RWPE1 (cell line): ENCODE measurements around the gene PLXNB2.

Experiments
- CTCF ChIA-PET: fragments of 350-600 bp; sonication (Branson Sonifier 250); formaldehyde crosslinking; extraction: SDS; loops from one replicate; lab custom pipeline; 2021; lab: Yijun Ruan, JAX
- POLR2A ChIA-PET: fragments of 400-600 bp; formaldehyde crosslinking; extraction: SDS; loops from one replicate; lab custom pipeline; 2020; ENCODE audit warnings: antibody characterized with exemption; ENCODE audit not compliant: low non-redundant PET; lab: Yijun Ruan, JAX
- DNase-seq: peaks from one replicate; pipeline ENCODE4 v3.0.0; 2012; ENCODE audit warnings: low spot score
- H3K27ac ChIP-seq: fragments of 450-650 bp; 2 replicates; pipeline ENCODE4 v1.5.1; 2017
- TF ChIP-seq, protein P1 (sequence below): fragments of 450-650 bp; conservative IDR thresholded peaks from 2 replicates; pipeline ENCODE4 v1.5.1; 2017; ENCODE audit warnings: low read depth, mild to moderate bottlenecking

Gene PLXNB2

DNA sequence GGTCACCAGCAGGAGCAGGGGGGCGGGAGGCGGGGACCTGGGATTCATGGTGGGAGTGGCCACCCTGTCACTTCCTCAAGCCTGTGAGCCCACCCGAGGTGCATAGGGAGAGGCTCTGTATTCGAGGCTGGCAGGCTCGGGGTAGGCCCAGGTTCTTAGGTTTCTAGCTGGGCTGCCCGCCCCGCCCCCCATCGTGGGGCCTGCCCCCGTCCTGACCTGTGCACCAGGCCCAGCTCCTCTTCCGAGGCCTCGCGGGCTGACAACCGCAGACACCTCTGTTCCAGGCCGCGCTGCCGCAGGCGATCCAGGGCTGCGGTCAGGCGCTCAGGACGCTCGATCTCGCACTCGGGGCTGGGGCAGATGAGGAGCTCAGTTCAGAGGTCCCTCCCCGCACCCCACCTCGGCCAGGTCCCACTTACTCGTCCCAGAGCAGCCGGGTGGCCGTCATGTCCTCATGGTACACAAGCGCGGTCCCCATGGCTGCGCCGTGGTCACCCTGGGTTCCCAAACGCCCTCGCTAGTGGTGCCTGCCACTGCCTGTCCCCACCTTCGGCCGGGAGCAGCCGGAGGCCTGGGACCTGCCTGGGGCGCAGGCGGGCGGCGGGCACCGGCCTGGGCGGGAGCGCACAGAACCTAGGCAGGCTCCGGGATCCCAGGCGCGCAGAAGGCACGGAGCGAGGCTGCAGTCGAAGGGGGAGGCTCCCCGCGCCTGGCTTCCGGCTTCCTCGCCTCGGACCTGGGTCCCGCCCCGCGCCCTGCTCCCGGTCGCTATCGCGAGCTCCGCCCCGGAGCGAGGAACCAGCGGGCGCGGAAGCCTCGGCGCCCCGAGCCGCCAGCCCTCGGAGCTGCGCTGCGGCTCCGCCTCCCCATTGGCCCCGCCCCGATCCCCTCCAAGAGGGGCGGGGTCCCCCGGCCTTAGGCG lies 56.6 kb downstream of the PLXNB2 start, which contains the start of gene HDAC10:
TSS of gene HDAC10 (minus strand) at position 711 of the 922 bp plus-strand sequence. CDS start at position 478, 233 bp downstream.
- DNase-seq = no peak
- H3K27ac ChIP-seq = peak within 1 kb of the TSS; percentile 89
- ChIA-PET CTCF (interaction anchor here (0.7 to 1.5 kb wide), 2 partner anchors 92 to 115 kb away, joined by 5 read pairs; no protein-coding TSS in a partner anchor), POLR2A (interaction anchor here (0.7 kb wide), 1 partner anchor 55 kb away, joined by 3 read pairs; no protein-coding TSS in a partner anchor)
- TF ChIP-seq, protein P1, sequence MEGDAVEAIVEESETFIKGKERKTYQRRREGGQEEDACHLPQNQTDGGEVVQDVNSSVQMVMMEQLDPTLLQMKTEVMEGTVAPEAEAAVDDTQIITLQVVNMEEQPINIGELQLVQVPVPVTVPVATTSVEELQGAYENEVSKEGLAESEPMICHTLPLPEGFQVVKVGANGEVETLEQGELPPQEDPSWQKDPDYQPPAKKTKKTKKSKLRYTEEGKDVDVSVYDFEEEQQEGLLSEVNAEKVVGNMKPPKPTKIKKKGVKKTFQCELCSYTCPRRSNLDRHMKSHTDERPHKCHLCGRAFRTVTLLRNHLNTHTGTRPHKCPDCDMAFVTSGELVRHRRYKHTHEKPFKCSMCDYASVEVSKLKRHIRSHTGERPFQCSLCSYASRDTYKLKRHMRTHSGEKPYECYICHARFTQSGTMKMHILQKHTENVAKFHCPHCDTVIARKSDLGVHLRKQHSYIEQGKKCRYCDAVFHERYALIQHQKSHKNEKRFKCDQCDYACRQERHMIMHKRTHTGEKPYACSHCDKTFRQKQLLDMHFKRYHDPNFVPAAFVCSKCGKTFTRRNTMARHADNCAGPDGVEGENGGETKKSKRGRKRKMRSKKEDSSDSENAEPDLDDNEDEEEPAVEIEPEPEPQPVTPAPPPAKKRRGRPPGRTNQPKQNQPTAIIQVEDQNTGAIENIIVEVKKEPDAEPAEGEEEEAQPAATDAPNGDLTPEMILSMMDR = no peak

GRCh38 chr22:50250249-50250554 lies 57.2 kb downstream of the PLXNB2 start:
- CTCF ChIA-PET = interaction anchor here (0.7 to 1.5 kb wide), 3 partner anchors 48 to 116 kb away, joined by 4 to 5 read pairs (median 5); no protein-coding TSS in a partner anchor
- DNase-seq = no peak
- TF ChIP-seq, protein P1 = no peak
- H3K27ac ChIP-seq = peak overlapping the region; percentile 89
- POLR2A ChIA-PET = interaction anchor here (0.7 kb wide), 1 partner anchor 55 kb away, joined by 3 read pairs; no protein-coding TSS in a partner anchor

GRCh38 chr22:50249341-50250248 lies 57.9 kb downstream of the PLXNB2 start:
- CTCF ChIA-PET = interaction anchor here (0.7 to 1.1 kb wide), 2 partner anchors 48 to 93 kb away, joined by 4 to 5 read pairs; no protein-coding TSS in a partner anchor
- DNase-seq = no peak
- H3K27ac ChIP-seq = peak overlapping the region; percentile 89
- POLR2A ChIA-PET = no interaction called here
- TF ChIP-seq, protein P1 = no peak

GRCh38 chr22:50248196-50249081 lies 59.0 kb downstream of the PLXNB2 start:
- peak overlapping the region; percentile 89 for H3K27ac ChIP-seq
- TF ChIP-seq, protein P1 = no peak

DNA sequence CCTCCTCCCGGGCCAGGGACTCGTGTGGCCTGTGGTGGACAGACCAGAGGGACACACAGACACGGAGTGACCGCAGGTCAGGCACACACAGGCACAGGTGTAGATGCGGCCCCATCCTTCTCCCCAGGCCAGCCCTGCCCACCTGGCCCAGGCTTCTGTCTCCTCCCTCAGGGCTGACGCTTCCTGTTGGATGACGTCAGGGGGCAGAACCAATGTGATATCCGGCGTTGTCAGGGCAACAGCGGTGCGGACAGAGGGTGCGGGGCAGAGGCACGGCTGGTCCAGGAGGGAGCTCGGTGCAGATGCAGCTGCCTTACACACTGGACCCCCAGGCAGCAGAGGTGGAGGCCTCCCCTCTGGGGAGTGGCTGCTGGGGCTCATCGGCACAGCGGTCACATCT lies 59.7 kb downstream of the PLXNB2 start:
- ChIA-PET POLR2A (no interaction called here), CTCF (no interaction called here)
- H3K27ac ChIP-seq = peak overlapping the region; percentile 89
- DNase-seq = peak; percentile 59
- TF ChIP-seq, protein P1 = no peak

More at GRCh38 chr22:50248196-50249081, 59.0 kb downstream of the PLXNB2 start:
- POLR2A ChIA-PET = no interaction called here
- CTCF ChIA-PET = no interaction called here
- DNase-seq = no peak
